A673 (cell line): ENCODE results near the gene ZNF260.

Experiments used
- CTCF ChIP-seq: fragments of 300-800, 200-600 bp; sonication (generic); conservative IDR thresholded peaks from 2 replicates; pipeline ENCODE4 v1.5.1; 2017; ENCODE audit warnings: low read depth, mild to moderate bottlenecking, antibody characterized with exemption, low read length, moderate library complexity, mixed read lengths
- EZH2 ChIP-seq: fragments of 200-600 bp; sonication (generic); IDR thresholded peaks from 2 replicates; pipeline ENCODE4 v1.6.1; 2017; ENCODE audit warnings: borderline replicate concordance, low read depth, mild to moderate bottlenecking, mixed read lengths, antibody characterized with exemption, low read length; ENCODE audit not compliant: poor library complexity, severe bottlenecking

- no peak for TF ChIP-seq CTCF
- no peak for TF ChIP-seq EZH2
These were observed 31.1 kb downstream of the ZNF260 start for GRCh38 chr19:36497001-36497400.
